Transverse colon (tissue), 4 donors: ENCODE measurements around the gene TMOD3.

ENCODE experiments used
- CTCF ChIP-seq, 5 experiments: fragments of 200-600 bp in 3 of 5; fragments of 450-650 bp in 2 of 5; sonication (generic) in 3 of 5; IDR thresholded peaks; 1 replicate in 2 of 5; 2 replicates in 3 of 5; pipeline ENCODE4 v1.5.1; 2016 to 2017; ENCODE audit warnings: antibody characterized with exemption in 5 of 5, inconsistent platforms in 3 of 5, mild to moderate bottlenecking in 2 of 5, moderate library complexity in 1 of 5
- EP300 ChIP-seq: sonication (generic); formaldehyde crosslinking; IDR thresholded peaks from one replicate; pipeline ENCODE4 v1.6.1; 2017; ENCODE audit warnings: antibody characterized with exemption, low read depth
- POLR2A ChIP-seq: fragments of 450-650 bp; IDR thresholded peaks from one replicate; pipeline ENCODE4 v1.6.1; 2016; ENCODE audit warnings: antibody characterized with exemption, mild to moderate bottlenecking, moderate library complexity
- POLR2AphosphoS5 ChIP-seq, 3 donors: sonication (generic); formaldehyde crosslinking; IDR thresholded peaks; one replicate each; pipeline ENCODE4 v1.6.1; 2016; ENCODE audit warnings: antibody characterized with exemption in 3 of 3

- TF ChIP-seq CTCF (IDR thresholded peaks at IDR 0.05) (no peak), POLR2A (no peak), POLR2AphosphoS5 (IDR thresholded peaks at IDR 0.05) (no peak), EP300 (no peak)
These were observed 19.4 kb downstream of the TMOD3 start for GRCh38 chr15:51848811-51849210.
